K562 (cell line): ENCODE measurements around the gene APLP1. TPM values are rescaled to one million over a fixed set of nuclear protein-coding genes. Genes with fewer than 3 reads are reported as not detected.

Source experiments
- ADNP ChIP-seq: fragments of 200-800 bp; sonication (Bioruptor generic); IDR thresholded peaks from 2 replicates; pipeline ENCODE4 v1.6.1; 2016; ENCODE audit warnings: missing genetic modification characterization, missing compliant biosample characterization
- CBX5 ChIP-seq: IDR thresholded peaks from 2 replicates; pipeline ENCODE4 v1.6.1; 2014; ENCODE audit warnings: low read depth, borderline replicate concordance
- PRMT5 ChIP-seq: sonication (generic); formaldehyde crosslinking; IDR thresholded peaks from 2 replicates; pipeline ENCODE4 v1.5.0; 2020; ENCODE audit warnings: missing genetic modification reagents
- PURB ChIP-seq: sonication (generic); formaldehyde crosslinking; IDR thresholded peaks from 2 replicates; pipeline ENCODE4 v1.9.0; 2021; ENCODE audit warnings: low read depth, mild to moderate bottlenecking, missing genetic modification reagents
- SAFB2 ChIP-seq: fragments of 200-400 bp; formaldehyde crosslinking; IDR thresholded peaks from 2 replicates; pipeline ENCODE4 v1.6.1; 2018; ENCODE audit warnings: borderline replicate concordance, low read length, low read depth, moderate library complexity; ENCODE audit not compliant: severe bottlenecking
- THAP7 ChIP-seq: fragments of 250-450 bp; sonication (Bioruptor Pico); IDR thresholded peaks from 2 replicates; pipeline ENCODE4 v1.5.0; 2021
- ZBTB49 ChIP-seq: sonication (generic); formaldehyde crosslinking; IDR thresholded peaks from 2 replicates; pipeline ENCODE4 v1.8.0; 2022; ENCODE audit warnings: missing genetic modification reagents, mild to moderate bottlenecking, borderline replicate concordance
- ZNF133 ChIP-seq: fragments of 250-450 bp; sonication (Bioruptor Pico); IDR thresholded peaks from 2 replicates; pipeline ENCODE4 v1.4.0; 2020; ENCODE audit warnings: mild to moderate bottlenecking
- ZNF143 ChIP-seq: sonication (generic); formaldehyde crosslinking; IDR thresholded peaks from 2 replicates; pipeline ENCODE4 v1.9.0; 2022; ENCODE audit warnings: mild to moderate bottlenecking, missing genetic modification reagents
- ZNF217 ChIP-seq: sonication (generic); formaldehyde crosslinking; IDR thresholded peaks from 2 replicates; pipeline ENCODE4 v1.8.0; 2022; ENCODE audit warnings: mild to moderate bottlenecking, missing genetic modification reagents
- ZNF586 ChIP-seq: fragments of 450-650 bp; formaldehyde crosslinking; conservative IDR thresholded peaks from 2 replicates; pipeline ENCODE4 v1.4.0; 2020; ENCODE audit warnings: mild to moderate bottlenecking, moderate library complexity
- ZNF589 ChIP-seq: fragments of 200-800 bp; sonication (Bioruptor generic); IDR thresholded peaks from 2 replicates; pipeline ENCODE4 v1.6.1; 2016; ENCODE audit warnings: low read depth, missing genetic modification characterization, missing compliant biosample characterization
- ZSCAN29 ChIP-seq: fragments of 450-650 bp; IDR thresholded peaks from 2 replicates; pipeline ENCODE4 v1.6.1; 2017
- polyA plus RNA-seq, 8 experiments: library from polyadenylated mRNA; depleted of rRNA in 4 of 8; stranded (reverse) in 5 of 8; unstranded in 3 of 8; fragments of >200 nt; fragmentation: Nextera tagmentation in 2 of 8; fragmentation: Illumina TruSeq in 1 of 8; extraction: Ambion mirVana in 2 of 8; extraction: Trizol in 1 of 8; gene quantifications; 2 replicates each; pipeline versions ENCODE4 v1.2.1 to v1.2.3, GENCODE V29; 2011 to 2014; ENCODE audit warnings: inconsistent platforms in 1 of 8, missing spikeins in 1 of 8
- total RNA-seq, 7 experiments: library from RNA; depleted of rRNA in 6 of 7; stranded (reverse); fragments of >200 nt in 6 of 7; fragmentation: Illumina TruSeq in 2 of 7; extraction: Trizol in 2 of 7; gene quantifications; 2 replicates each; pipeline versions ENCODE4 v1.2.1 to v1.2.3, GENCODE V29; 2011 to 2021; ENCODE audit warnings: low replicate concordance in 1 of 7
- TF ChIP-seq, protein P1 (sequence below), 2 experiments: fragments of 450-650 bp; conservative IDR thresholded peaks; 2 replicates each; pipeline ENCODE4 v1.6.1; 2017; ENCODE audit warnings: mild to moderate bottlenecking in 2 of 2, moderate library complexity in 2 of 2
- TF ChIP-seq, protein P2 (sequence below): fragments of 250-450 bp; sonication (Bioruptor Pico); IDR thresholded peaks from 2 replicates; pipeline ENCODE4 v1.8.0; 2022; ENCODE audit warnings: inconsistent platforms, mild to moderate bottlenecking, moderate library complexity, borderline replicate concordance
- TF ChIP-seq, protein P3 (sequence below): fragments of 250-450 bp; sonication (Bioruptor Pico); IDR thresholded peaks from 2 replicates; pipeline ENCODE4 v1.5.0; 2021; ENCODE audit warnings: mild to moderate bottlenecking, moderate library complexity
- TF ChIP-seq, protein P4 (sequence below): sonication (generic); formaldehyde crosslinking; IDR thresholded peaks from 2 replicates; pipeline ENCODE4 v1.8.0; 2022; ENCODE audit warnings: missing genetic modification reagents, mild to moderate bottlenecking, borderline replicate concordance

The APLP1 gene
- total and polyA plus RNA-seq, 9 of the 15 experiments (the other 6 are each of a cell fraction or from before 2014, with no cell fraction given) = 0.69 to 9.9 (median 4.7) TPM

- TF ChIP-seq, protein P1, sequence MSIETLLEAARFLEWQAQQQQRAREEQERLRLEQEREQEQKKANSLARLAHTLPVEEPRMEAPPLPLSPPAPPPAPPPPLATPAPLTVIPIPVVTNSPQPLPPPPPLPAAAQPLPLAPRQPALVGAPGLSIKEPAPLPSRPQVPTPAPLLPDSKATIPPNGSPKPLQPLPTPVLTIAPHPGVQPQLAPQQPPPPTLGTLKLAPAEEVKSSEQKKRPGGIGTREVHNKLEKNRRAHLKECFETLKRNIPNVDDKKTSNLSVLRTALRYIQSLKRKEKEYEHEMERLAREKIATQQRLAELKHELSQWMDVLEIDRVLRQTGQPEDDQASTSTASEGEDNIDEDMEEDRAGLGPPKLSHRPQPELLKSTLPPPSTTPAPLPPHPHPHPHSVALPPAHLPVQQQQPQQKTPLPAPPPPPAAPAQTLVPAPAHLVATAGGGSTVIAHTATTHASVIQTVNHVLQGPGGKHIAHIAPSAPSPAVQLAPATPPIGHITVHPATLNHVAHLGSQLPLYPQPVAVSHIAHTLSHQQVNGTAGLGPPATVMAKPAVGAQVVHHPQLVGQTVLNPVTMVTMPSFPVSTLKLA (conservative IDR thresholded peaks at IDR 0.05) = peak; percentile 74 to 87
- TF ChIP-seq PURB (no peak), SAFB2 (no peak), THAP7 (CRISPR knock-in tag) (no peak), PRMT5 (CRISPR knock-in tag) (no peak), CBX5 (no peak), ADNP (no peak), ZBTB49 (CRISPR knock-in tag) (no peak), ZNF217 (CRISPR knock-in tag) (no peak), ZNF589 (no peak), ZNF143 (CRISPR knock-in tag) (no peak), ZNF586 (no peak), ZSCAN29 (no peak), ZNF133 (CRISPR knock-in tag) (no peak)
- TF ChIP-seq, protein P2, sequence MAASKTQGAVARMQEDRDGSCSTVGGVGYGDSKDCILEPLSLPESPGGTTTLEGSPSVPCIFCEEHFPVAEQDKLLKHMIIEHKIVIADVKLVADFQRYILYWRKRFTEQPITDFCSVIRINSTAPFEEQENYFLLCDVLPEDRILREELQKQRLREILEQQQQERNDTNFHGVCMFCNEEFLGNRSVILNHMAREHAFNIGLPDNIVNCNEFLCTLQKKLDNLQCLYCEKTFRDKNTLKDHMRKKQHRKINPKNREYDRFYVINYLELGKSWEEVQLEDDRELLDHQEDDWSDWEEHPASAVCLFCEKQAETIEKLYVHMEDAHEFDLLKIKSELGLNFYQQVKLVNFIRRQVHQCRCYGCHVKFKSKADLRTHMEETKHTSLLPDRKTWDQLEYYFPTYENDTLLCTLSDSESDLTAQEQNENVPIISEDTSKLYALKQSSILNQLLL (CRISPR knock-in tag) = no peak
- TF ChIP-seq, protein P3, sequence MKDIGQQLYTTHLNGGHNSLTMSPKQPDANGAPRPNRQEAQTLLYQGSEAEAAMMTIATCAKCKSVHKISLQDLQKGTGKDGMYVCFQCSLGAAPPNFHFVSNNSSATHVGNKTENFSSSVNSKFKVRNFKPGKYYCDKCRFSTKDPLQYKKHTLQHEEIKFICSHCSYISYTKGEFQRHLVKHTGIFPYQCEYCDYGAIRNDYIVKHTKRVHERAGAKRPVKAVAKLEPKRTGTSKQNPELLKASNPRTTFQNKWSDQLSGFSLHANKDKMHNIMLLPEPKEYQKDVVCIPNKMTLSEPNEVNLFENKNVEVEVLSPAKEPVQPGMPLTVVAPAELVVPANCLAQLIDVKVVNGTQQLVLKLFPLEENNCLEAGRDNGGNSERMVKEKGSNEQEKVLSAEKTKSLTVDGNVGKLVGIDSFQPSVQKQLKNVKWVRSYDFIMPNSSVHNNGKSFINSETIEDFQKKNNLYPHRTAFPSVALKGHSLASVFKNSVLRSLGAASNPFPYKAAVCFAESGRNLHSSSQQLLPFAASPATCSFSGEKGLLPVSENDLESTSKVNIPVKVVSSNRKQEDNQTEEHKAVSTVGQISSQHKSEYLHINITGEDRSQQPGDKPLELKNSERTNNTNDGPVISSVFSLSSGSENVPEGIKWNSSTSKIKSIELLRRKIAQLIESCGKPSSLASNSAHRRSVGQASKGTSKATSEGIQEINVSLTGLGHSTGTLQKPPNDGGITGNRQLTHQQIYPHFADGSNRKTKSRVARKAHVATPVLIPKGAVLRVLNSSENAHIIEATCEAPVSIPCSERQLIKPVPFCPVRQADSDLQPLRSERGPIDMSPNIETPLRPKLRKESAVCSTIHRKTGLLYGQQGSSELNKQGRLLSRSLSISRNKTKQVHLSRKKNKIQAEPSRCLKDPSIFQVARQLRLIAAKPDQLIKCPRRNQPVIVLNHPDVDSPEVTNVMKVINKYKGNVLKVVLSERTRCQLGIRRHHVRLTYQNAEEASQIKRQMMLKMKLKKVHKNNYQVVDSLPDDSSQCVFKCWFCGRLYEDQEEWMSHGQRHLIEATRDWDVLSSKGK = no peak
- TF ChIP-seq, protein P4, sequence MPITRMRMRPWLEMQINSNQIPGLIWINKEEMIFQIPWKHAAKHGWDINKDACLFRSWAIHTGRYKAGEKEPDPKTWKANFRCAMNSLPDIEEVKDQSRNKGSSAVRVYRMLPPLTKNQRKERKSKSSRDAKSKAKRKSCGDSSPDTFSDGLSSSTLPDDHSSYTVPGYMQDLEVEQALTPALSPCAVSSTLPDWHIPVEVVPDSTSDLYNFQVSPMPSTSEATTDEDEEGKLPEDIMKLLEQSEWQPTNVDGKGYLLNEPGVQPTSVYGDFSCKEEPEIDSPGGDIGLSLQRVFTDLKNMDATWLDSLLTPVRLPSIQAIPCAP (CRISPR knock-in tag) = no peak
Measured at GRCh38 chr19:35903550-35904179, 35.3 kb downstream of the APLP1 start (continued).
